A549 (cell line): Measurements from ENCODE around the gene CTDP1. TPM values are rescaled to one million over a fixed set of nuclear protein-coding genes. Genes with fewer than 3 reads are reported as not detected.

Experiments
- ATAC-seq, 2 experiments: fragments of 200-7000 bp in 1 of 2; fragments of >200 bp in 1 of 2; cut with Nextera tagmentation in 1 of 2; cut with Tn5 transposase in 1 of 2; 3 replicates each; pipeline versions ENCODE4 v1.8.0 to v1.9.1; 2018 to 2020; ENCODE audit warnings: mild to moderate bottlenecking in 1 of 2, moderate library complexity in 1 of 2
- CTCF ChIA-PET: fragments of 300-600 bp; sonication (Branson Sonifier 250); formaldehyde crosslinking; extraction: SDS; loops from one replicate; lab custom pipeline; 2021; ENCODE audit warnings: antibody characterized with exemption, inconsistent platforms; lab: Yijun Ruan, JAX
- POLR2A ChIA-PET: fragments of 350-600 bp; formaldehyde crosslinking; extraction: SDS; loops from one replicate; lab custom pipeline; 2021; ENCODE audit warnings: antibody characterized with exemption, inconsistent platforms; lab: Yijun Ruan, JAX
- DNase-seq, 2 experiments: peaks; one replicate each; pipeline versions ENCODE4 v3.0.0 to v3.0.0-alpha.2; 2011 to 2016; ENCODE audit warnings: low read depth in 1 of 2, low spot score in 1 of 2
- FAIRE-seq: peaks from 2 replicates; lab custom pipeline; 2011; peaks lifted over from hg19 to GRCh38; lab: Jason Lieb, UNC
- H3K27ac ChIP-seq, 2 experiments: fragments of >200 bp; sonication (Bioruptor Twin); formaldehyde crosslinking; 3 replicates each; pipeline ENCODE4 v1.5.1; 2016 to 2017
- H3K4me1 ChIP-seq: fragments of >200 bp; sonication (Bioruptor Twin); formaldehyde crosslinking; 3 replicates; pipeline ENCODE4 v1.6.1; 2016
- H3K4me2 ChIP-seq: fragments of >200 bp; sonication (Bioruptor Twin); formaldehyde crosslinking; 3 replicates; pipeline ENCODE4 v1.6.1; 2016
- H3K4me3 ChIP-seq: fragments of >200 bp; sonication (Bioruptor Twin); formaldehyde crosslinking; 3 replicates; pipeline ENCODE4 v1.5.1; 2016
- H3K9me3 ChIP-seq: fragments of >200 bp; sonication (Bioruptor Twin); formaldehyde crosslinking; 3 replicates; pipeline ENCODE4 v1.6.1; 2016
- ATOH8 ChIP-seq: fragments of 250-450 bp; sonication (Bioruptor Pico); IDR thresholded peaks from 2 replicates; pipeline ENCODE4 v1.5.0; 2020; ENCODE audit warnings: low read depth, mild to moderate bottlenecking, moderate library complexity
- BCL3 ChIP-seq: fragments of >200 bp; sonication (Bioruptor Twin); formaldehyde crosslinking; IDR thresholded peaks from 3 replicates; pipeline ENCODE4 v1.6.1; 2016
- BHLHE40 ChIP-seq: IDR thresholded peaks from 2 replicates; pipeline ENCODE4 v1.6.1; 2012; ENCODE audit warnings: low read depth, low read length, inconsistent platforms
- CBX2 ChIP-seq: fragments of 200-600 bp; sonication (generic); IDR thresholded peaks from 2 replicates; pipeline ENCODE4 v1.6.1; 2016; ENCODE audit warnings: low read depth, mild to moderate bottlenecking, borderline replicate concordance
- CBX8 ChIP-seq: fragments of 200-600 bp; sonication (generic); IDR thresholded peaks from 2 replicates; pipeline ENCODE4 v1.6.1; 2016
- CHD4 ChIP-seq: fragments of 200-600 bp; sonication (generic); IDR thresholded peaks from 2 replicates; pipeline ENCODE4 v1.6.1; 2016; ENCODE audit warnings: antibody characterized with exemption, mild to moderate bottlenecking, borderline replicate concordance
- EHF ChIP-seq: fragments of 250-450 bp; sonication (Bioruptor Pico); IDR thresholded peaks from 2 replicates; pipeline ENCODE4 v1.5.0; 2020; ENCODE audit warnings: mild to moderate bottlenecking
- ELK1 ChIP-seq: fragments of 150-350 bp; IDR thresholded peaks from 2 replicates; pipeline ENCODE4 v1.6.1; 2014; ENCODE audit warnings: low read depth, mild to moderate bottlenecking, low read length
- FOSL2 ChIP-seq, 2 experiments: fragments of 450-650 bp in 1 of 2; fragments of >200 bp in 1 of 2; sonication (Bioruptor Twin) in 1 of 2; formaldehyde crosslinking; IDR thresholded peaks; 2 replicates each; pipeline versions ENCODE4 v1.5.0 to v1.6.1; 2016 to 2020; ENCODE audit warnings: mild to moderate bottlenecking in 1 of 2, moderate library complexity in 1 of 2
- GATA3 ChIP-seq: IDR thresholded peaks from 2 replicates; pipeline ENCODE4 v1.6.1; 2012; ENCODE audit warnings: borderline replicate concordance
- HMGXB4 ChIP-seq: fragments of 250-450 bp; sonication (Bioruptor Pico); IDR thresholded peaks from 2 replicates; pipeline ENCODE4 v1.5.0; 2021; ENCODE audit warnings: mild to moderate bottlenecking, moderate library complexity, borderline replicate concordance
- HOXB13 ChIP-seq: fragments of 250-450 bp; sonication (Bioruptor Pico); IDR thresholded peaks from 2 replicates; pipeline ENCODE4 v1.5.0; 2020; ENCODE audit warnings: low read depth, mild to moderate bottlenecking, moderate library complexity
- HOXB5 ChIP-seq: fragments of 250-450 bp; sonication (Bioruptor Pico); IDR thresholded peaks from 2 replicates; pipeline ENCODE4 v1.5.0; 2020; ENCODE audit warnings: mild to moderate bottlenecking, moderate library complexity
- KDM5A ChIP-seq: fragments of 200-600 bp; sonication (generic); IDR thresholded peaks from 2 replicates; pipeline ENCODE4 v1.6.1; 2016; ENCODE audit warnings: antibody characterized with exemption, mild to moderate bottlenecking
- MYC ChIP-seq: IDR thresholded peaks from 2 replicates; pipeline ENCODE4 v1.6.1; 2012; ENCODE audit warnings: mild to moderate bottlenecking, inconsistent platforms, low read length, improper control_type of control experiment, borderline replicate concordance
- NFE2L2 ChIP-seq: fragments of 150-350 bp; conservative IDR thresholded peaks from 2 replicates; pipeline ENCODE4 v1.6.1; 2014; ENCODE audit warnings: low read length
- POLR2A ChIP-seq: IDR thresholded peaks from 2 replicates; pipeline ENCODE4 v1.6.1; 2012; ENCODE audit warnings: mild to moderate bottlenecking, low read length
- RAD21 ChIP-seq, 2 experiments: fragments of >200 bp in 1 of 2; sonication (Bioruptor Twin) in 1 of 2; formaldehyde crosslinking in 1 of 2; IDR thresholded peaks in 1 of 2; conservative IDR thresholded peaks in 1 of 2; 2 replicates in 1 of 2; 3 replicates in 1 of 2; pipeline ENCODE4 v1.6.1; 2012 to 2018; ENCODE audit warnings: inconsistent platforms in 1 of 2
- REST ChIP-seq: fragments of 200-600 bp; sonication (generic); IDR thresholded peaks from 2 replicates; pipeline ENCODE4 v1.6.1; 2016; ENCODE audit warnings: antibody characterized with exemption, mild to moderate bottlenecking, moderate library complexity
- SMC3 ChIP-seq: fragments of >200 bp; sonication (Bioruptor Twin); formaldehyde crosslinking; IDR thresholded peaks from 3 replicates; pipeline ENCODE4 v1.6.1; 2018; ENCODE audit warnings: inconsistent platforms
- SREBF2 ChIP-seq: fragments of 450-650 bp; IDR thresholded peaks from 2 replicates; pipeline ENCODE4 v1.6.1; 2014; ENCODE audit warnings: mild to moderate bottlenecking, moderate library complexity
- TFCP2L1 ChIP-seq: fragments of 250-450 bp; sonication (Bioruptor Pico); IDR thresholded peaks from 2 replicates; pipeline ENCODE4 v1.5.0; 2021; ENCODE audit warnings: mild to moderate bottlenecking
- USF2 ChIP-seq: fragments of 450-650 bp; IDR thresholded peaks from 2 replicates; pipeline ENCODE4 v1.6.1; 2014; ENCODE audit warnings: antibody characterized with exemption
- ZSCAN20 ChIP-seq: fragments of 250-450 bp; sonication (Bioruptor Pico); IDR thresholded peaks from 2 replicates; pipeline ENCODE4 v1.8.0; 2022; ENCODE audit warnings: mild to moderate bottlenecking, moderate library complexity
- WGBS: methylation state at CpG from one replicate; pipeline ENCODE4 v1.1.6; 2017; ENCODE audit errors: missing lambda C conversion rate; 5-methylcytosine and 5-hydroxymethylcytosine counted together
- polyA plus RNA-seq, 4 experiments: library from polyadenylated mRNA; depleted of rRNA in 3 of 4; stranded (reverse); fragments of >200 nt; fragmentation: RNase III in 1 of 4; extraction: RNeasy Plus Mini Kit Qiagen cat#74134 plus additional on column Dnase treatment in 1 of 4; gene quantifications; 2 replicates in 3 of 4; 3 replicates in 1 of 4; pipeline ENCODE4 v1.2.3, GENCODE V29; 2011 to 2017

CTDP1 gene
- polyA plus RNA-seq, 2 of the 4 experiments (the other 2 are of a cell fraction), result 6.8 to 12.1 TPM

- TF ChIP-seq REST (no peak), FOSL2 (IDR thresholded peaks at IDR 0.05) (no peak), FOSL2 (CRISPR knock-in tag; IDR thresholded peaks at IDR 0.05) (no peak), KDM5A (no peak), ELK1 (no peak)
- TF ChIP-seq, all 56 proteins: peak for 0
Measured at GRCh38 chr18:79697976-79698375, 18.4 kb downstream of the CTDP1 start (continued).

- FAIRE-seq (no peak), DNase-seq (no peak)
- TF ChIP-seq CBX8 (no peak), TFCP2L1 (CRISPR knock-in tag) (no peak), GATA3 (no peak), BHLHE40 (no peak), MYC (no peak), HOXB13 (no peak), CHD4 (no peak), ZSCAN20 (no peak), SREBF2 (no peak), ELK1 (no peak), BCL3 (no peak), CBX2 (no peak), EHF (CRISPR knock-in tag) (no peak)
- TF ChIP-seq, all 56 proteins: peak for 0
- Histone ChIP-seq H3K4me2 (no peak overlapping the region), H3K27ac (no peak overlapping the region), H3K4me3 (no peak overlapping the region), H3K4me1 (no peaks in the 10 kb centered on the region), H3K9me3 (no peaks in the 10 kb centered on the region)
- ATAC-seq, result no peak
- CTCF ChIA-PET, result no interaction called here
- 95% methylated on average over 8 of the region's 14 CpGs for WGBS
- POLR2A ChIA-PET, result no interaction called here
Measured at GRCh38 chr18:79698668-79699335, 19.2 kb downstream of the CTDP1 start.

GRCh38 chr18:79699653-79700052 is 20.1 kb downstream of the CTDP1 start:
- DNase-seq (no peak), ATAC-seq (no peak), FAIRE-seq (no peak)
- H3K27ac ChIP-seq, result no peak overlapping the region
- no peak overlapping the region for H3K4me2 ChIP-seq
- H3K4me3 ChIP-seq, result no peak overlapping the region
- ChIA-PET CTCF (no interaction called here), POLR2A (no interaction called here)
- no peaks in the 10 kb centered on the region for H3K4me1 ChIP-seq
- H3K9me3 ChIP-seq, result no peaks in the 10 kb centered on the region
- WGBS, result 91% methylated on average over 7 of the region's 8 CpGs
- TF ChIP-seq RAD21 (conservative IDR thresholded peaks at IDR 0.05 in 1 of 2, IDR thresholded peaks at IDR 0.05 in 1 of 2) (no peak), ZSCAN20 (no peak), CHD4 (no peak), ATOH8 (no peak), HMGXB4 (no peak), POLR2A (no peak), KDM5A (no peak), USF2 (no peak), SMC3 (no peak), NFE2L2 (no peak), HOXB5 (CRISPR knock-in tag) (no peak)
